Neural cell (in vitro differentiated cells): ENCODE results near the gene CARMIL1. TPM values are rescaled to one million over a fixed set of nuclear protein-coding genes. Genes with fewer than 3 reads are reported as not detected.

ENCODE experiments used
- H2AFZ ChIP-seq: fragments of 200-600, 300-800 bp; sonication (generic), shearing (Covaris generic); 2 replicates; pipeline ENCODE4 v1.6.0; 2014; ENCODE audit warnings: low read depth, mild to moderate bottlenecking, antibody characterized with exemption, low read length, moderate library complexity
- H3F3A ChIP-seq: fragments of 200-600 bp; shearing (Covaris generic); 2 replicates; pipeline ENCODE4 v1.6.1; 2016; ENCODE audit warnings: mild to moderate bottlenecking, moderate library complexity, mixed read lengths, antibody characterized with exemption, low read length; ENCODE audit not compliant: insufficient read depth, poor library complexity, severe bottlenecking
- H3K27ac ChIP-seq: fragments of 200-600, 300-800 bp; sonication (generic), shearing (Covaris generic); 2 replicates; pipeline ENCODE4 v1.5.1; 2014; ENCODE audit warnings: mild to moderate bottlenecking, low read length, moderate library complexity
- H3K27me3 ChIP-seq: fragments of 300-800, 200-600 bp; sonication (generic), shearing (Covaris generic); 2 replicates; pipeline ENCODE4 v1.6.0; 2014; ENCODE audit warnings: mild to moderate bottlenecking, low read depth, low read length, moderate library complexity; ENCODE audit not compliant: insufficient read depth
- H3K36me3 ChIP-seq: fragments of 300-800, 200-600 bp; sonication (generic), shearing (Covaris generic); 2 replicates; pipeline ENCODE4 v1.5.1; 2014; ENCODE audit warnings: mild to moderate bottlenecking, antibody characterized with exemption, low read length, moderate library complexity; ENCODE audit not compliant: insufficient read depth
- H3K4me2 ChIP-seq: fragments of 300-800, 200-600 bp; sonication (generic), shearing (Covaris generic); 2 replicates; pipeline ENCODE4 v1.6.0; 2014; ENCODE audit warnings: mild to moderate bottlenecking, low read length
- H3K4me3 ChIP-seq: fragments of 300-800, 200-600 bp; sonication (generic), shearing (Covaris generic); 2 replicates; pipeline ENCODE4 v1.5.1; 2014; ENCODE audit warnings: mild to moderate bottlenecking, low read length, moderate library complexity
- H3K79me2 ChIP-seq: fragments of 200-600 bp; shearing (Covaris generic); replicated peaks from 2 replicates; pipeline ENCODE4 v1.6.0; 2014; ENCODE audit warnings: mild to moderate bottlenecking, low read length, moderate library complexity; ENCODE audit not compliant: insufficient read depth
- H3K9ac ChIP-seq: fragments of 300-800, 200-600 bp; sonication (generic), shearing (Covaris generic); 2 replicates; pipeline ENCODE4 v1.6.1; 2016; ENCODE audit warnings: mild to moderate bottlenecking, low read length, mixed read lengths
- H3K9me2 ChIP-seq: fragments of 200-600 bp; shearing (Covaris generic); 2 replicates; pipeline ENCODE4 v1.6.1; 2016; ENCODE audit warnings: mild to moderate bottlenecking, low read length, mixed read lengths; ENCODE audit not compliant: insufficient read depth
- H3K9me3 ChIP-seq: fragments of 200-600, 300-800 bp; sonication (generic), shearing (Covaris generic); 2 replicates; pipeline ENCODE4 v1.6.1; 2016; ENCODE audit warnings: mild to moderate bottlenecking, mixed run types, low read length, moderate library complexity, mixed read lengths
- H4K20me1 ChIP-seq: fragments of 200-600 bp; shearing (Covaris generic); 2 replicates; pipeline ENCODE4 v1.6.1; 2016; ENCODE audit warnings: mild to moderate bottlenecking, mixed run types; ENCODE audit not compliant: insufficient read depth
- CTCF ChIP-seq: fragments of 450-650 bp; IDR thresholded peaks from 2 replicates; pipeline ENCODE4 v1.5.1; 2014; ENCODE audit warnings: antibody characterized with exemption, mild to moderate bottlenecking, moderate library complexity; ENCODE audit not compliant: poor library complexity, severe bottlenecking
- EP300 ChIP-seq: fragments of 450-650 bp; conservative IDR thresholded peaks from 2 replicates; pipeline ENCODE4 v1.6.1; 2014; ENCODE audit warnings: antibody characterized with exemption, mild to moderate bottlenecking, moderate library complexity; ENCODE audit not compliant: poor library complexity, severe bottlenecking
- EZH2 ChIP-seq: fragments of 200-600, 300-800 bp; shearing (Covaris generic), sonication (generic); IDR thresholded peaks from 2 replicates; pipeline ENCODE4 v1.6.1; 2014; ENCODE audit warnings: antibody characterized with exemption, low read length, borderline replicate concordance, mild to moderate bottlenecking; ENCODE audit not compliant: insufficient read depth, poor library complexity, severe bottlenecking
- MXI1 ChIP-seq: fragments of 450-650 bp; conservative IDR thresholded peaks from 2 replicates; pipeline ENCODE4 v1.6.1; 2014; ENCODE audit warnings: antibody characterized with exemption, mild to moderate bottlenecking; ENCODE audit not compliant: poor library complexity, severe bottlenecking
- POLR2AphosphoS5 ChIP-seq: IDR thresholded peaks from 2 replicates; pipeline ENCODE4 v1.6.1; 2012
- RAD21 ChIP-seq: fragments of 450-650 bp; conservative IDR thresholded peaks from 2 replicates; pipeline ENCODE4 v1.6.1; 2014; ENCODE audit warnings: antibody characterized with exemption, mild to moderate bottlenecking, moderate library complexity
- SMC3 ChIP-seq: fragments of 450-650 bp; conservative IDR thresholded peaks from 2 replicates; pipeline ENCODE4 v1.6.1; 2014; ENCODE audit warnings: antibody characterized with exemption, mild to moderate bottlenecking, moderate library complexity; ENCODE audit not compliant: poor library complexity
- TAF1 ChIP-seq: IDR thresholded peaks from 2 replicates; pipeline ENCODE4 v1.6.1; 2012; ENCODE audit warnings: low read depth
- polyA plus RNA-seq: library from polyadenylated mRNA; depleted of rRNA; stranded (reverse); fragments of >200 nt; gene quantifications from 2 replicates; pipeline ENCODE4 v1.2.3, GENCODE V29; 2014
- TF ChIP-seq, protein P1 (sequence below): IDR thresholded peaks from 2 replicates; pipeline ENCODE4 v1.6.1; 2012; ENCODE audit warnings: borderline replicate concordance

CARMIL1 gene
- polyA plus RNA-seq, 1 donor from 2014 or later, result 5.3 TPM

- Histone ChIP-seq H3K27ac (no peak overlapping the region), H3K36me3 (no peaks in the 10 kb centered on the region), H3K9me2 (no peaks in the 10 kb centered on the region), H3K4me3 (no peak overlapping the region), H2AFZ (no peak overlapping the region), H3K79me2 (no peaks in the 10 kb centered on the region), H4K20me1 (no peaks in the 10 kb centered on the region), H3K27me3 (no peaks in the 10 kb centered on the region), H3K9me3 (no peaks in the 10 kb centered on the region), H3F3A (no peaks in the 10 kb centered on the region), H3K4me2 (no peak overlapping the region), H3K9ac (no peak overlapping the region)
- TF ChIP-seq, protein P1, sequence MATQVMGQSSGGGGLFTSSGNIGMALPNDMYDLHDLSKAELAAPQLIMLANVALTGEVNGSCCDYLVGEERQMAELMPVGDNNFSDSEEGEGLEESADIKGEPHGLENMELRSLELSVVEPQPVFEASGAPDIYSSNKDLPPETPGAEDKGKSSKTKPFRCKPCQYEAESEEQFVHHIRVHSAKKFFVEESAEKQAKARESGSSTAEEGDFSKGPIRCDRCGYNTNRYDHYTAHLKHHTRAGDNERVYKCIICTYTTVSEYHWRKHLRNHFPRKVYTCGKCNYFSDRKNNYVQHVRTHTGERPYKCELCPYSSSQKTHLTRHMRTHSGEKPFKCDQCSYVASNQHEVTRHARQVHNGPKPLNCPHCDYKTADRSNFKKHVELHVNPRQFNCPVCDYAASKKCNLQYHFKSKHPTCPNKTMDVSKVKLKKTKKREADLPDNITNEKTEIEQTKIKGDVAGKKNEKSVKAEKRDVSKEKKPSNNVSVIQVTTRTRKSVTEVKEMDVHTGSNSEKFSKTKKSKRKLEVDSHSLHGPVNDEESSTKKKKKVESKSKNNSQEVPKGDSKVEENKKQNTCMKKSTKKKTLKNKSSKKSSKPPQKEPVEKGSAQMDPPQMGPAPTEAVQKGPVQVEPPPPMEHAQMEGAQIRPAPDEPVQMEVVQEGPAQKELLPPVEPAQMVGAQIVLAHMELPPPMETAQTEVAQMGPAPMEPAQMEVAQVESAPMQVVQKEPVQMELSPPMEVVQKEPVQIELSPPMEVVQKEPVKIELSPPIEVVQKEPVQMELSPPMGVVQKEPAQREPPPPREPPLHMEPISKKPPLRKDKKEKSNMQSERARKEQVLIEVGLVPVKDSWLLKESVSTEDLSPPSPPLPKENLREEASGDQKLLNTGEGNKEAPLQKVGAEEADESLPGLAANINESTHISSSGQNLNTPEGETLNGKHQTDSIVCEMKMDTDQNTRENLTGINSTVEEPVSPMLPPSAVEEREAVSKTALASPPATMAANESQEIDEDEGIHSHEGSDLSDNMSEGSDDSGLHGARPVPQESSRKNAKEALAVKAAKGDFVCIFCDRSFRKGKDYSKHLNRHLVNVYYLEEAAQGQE, result no peak
- TF ChIP-seq SMC3 (no peak), MXI1 (no peak), RAD21 (no peak), EZH2 (no peak)
These were observed 257.6 kb downstream of the CARMIL1 start for GRCh38 chr6:25536781-25537180.

GRCh38 chr6:25537349-25538018 is 258.3 kb downstream of the CARMIL1 start:
- H3K27ac ChIP-seq, result no peak overlapping the region
- no peak overlapping the region for H3K9ac ChIP-seq
- H3K27me3 ChIP-seq, result no peaks in the 10 kb centered on the region
- no peaks in the 10 kb centered on the region for H4K20me1 ChIP-seq
- H3K36me3 ChIP-seq, result no peaks in the 10 kb centered on the region
- no peak overlapping the region for H3K4me3 ChIP-seq
- H3K79me2 ChIP-seq, result no peaks in the 10 kb centered on the region
- H3K4me2 ChIP-seq, result no peak overlapping the region
- H2AFZ ChIP-seq, result no peak overlapping the region
- no peaks in the 10 kb centered on the region for H3K9me2 ChIP-seq
- TF ChIP-seq, protein P1, result no peak
- TF ChIP-seq TAF1, result no peak
- TF ChIP-seq EZH2, result no peak
- no peak for TF ChIP-seq POLR2AphosphoS5
- no peak for TF ChIP-seq EP300
- TF ChIP-seq CTCF, result no peak
- no peak for TF ChIP-seq RAD21
- TF ChIP-seq SMC3, result no peak
- TF ChIP-seq MXI1, result no peak
- H3F3A ChIP-seq, result no peaks in the 10 kb centered on the region
- H3K9me3 ChIP-seq, result no peaks in the 10 kb centered on the region
